ENCODE results near the gene MYO3B.

DNA sequence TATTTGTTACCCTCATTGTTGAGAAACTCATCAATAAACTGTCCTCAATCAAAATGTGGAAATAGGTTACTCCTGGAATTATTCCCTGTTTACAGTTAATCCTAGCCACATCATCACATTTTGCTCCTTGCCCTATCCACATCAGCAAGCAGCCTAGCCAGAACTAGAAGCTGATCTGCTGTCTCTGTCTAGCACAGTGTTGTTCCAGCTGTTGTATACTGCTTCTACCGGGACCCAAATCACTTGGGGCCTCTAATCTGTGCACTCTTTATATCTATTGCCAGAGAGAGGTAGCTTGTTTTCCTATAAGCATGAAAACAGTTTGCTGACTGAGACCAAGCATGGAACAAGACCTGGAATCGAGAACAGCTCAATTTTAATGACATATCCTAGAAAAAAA, 341.0 kb downstream of the MYO3B start:
- TF ChIP-seq, protein P1, sequence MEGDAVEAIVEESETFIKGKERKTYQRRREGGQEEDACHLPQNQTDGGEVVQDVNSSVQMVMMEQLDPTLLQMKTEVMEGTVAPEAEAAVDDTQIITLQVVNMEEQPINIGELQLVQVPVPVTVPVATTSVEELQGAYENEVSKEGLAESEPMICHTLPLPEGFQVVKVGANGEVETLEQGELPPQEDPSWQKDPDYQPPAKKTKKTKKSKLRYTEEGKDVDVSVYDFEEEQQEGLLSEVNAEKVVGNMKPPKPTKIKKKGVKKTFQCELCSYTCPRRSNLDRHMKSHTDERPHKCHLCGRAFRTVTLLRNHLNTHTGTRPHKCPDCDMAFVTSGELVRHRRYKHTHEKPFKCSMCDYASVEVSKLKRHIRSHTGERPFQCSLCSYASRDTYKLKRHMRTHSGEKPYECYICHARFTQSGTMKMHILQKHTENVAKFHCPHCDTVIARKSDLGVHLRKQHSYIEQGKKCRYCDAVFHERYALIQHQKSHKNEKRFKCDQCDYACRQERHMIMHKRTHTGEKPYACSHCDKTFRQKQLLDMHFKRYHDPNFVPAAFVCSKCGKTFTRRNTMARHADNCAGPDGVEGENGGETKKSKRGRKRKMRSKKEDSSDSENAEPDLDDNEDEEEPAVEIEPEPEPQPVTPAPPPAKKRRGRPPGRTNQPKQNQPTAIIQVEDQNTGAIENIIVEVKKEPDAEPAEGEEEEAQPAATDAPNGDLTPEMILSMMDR (optimal IDR thresholded peaks at IDR 0.05 in 1 of 3, IDR thresholded peaks at IDR 0.05 in 1 of 3, conservative IDR thresholded peaks at IDR 0.05 in 1 of 3; ENCODE audit: extremely low read depth in 1 of 3, insufficient read depth in 2 of 3, low read length in 3 of 3), result no peak
- no peak for TF ChIP-seq EZH2 (IDR thresholded peaks at IDR 0.05; ENCODE audit: low read length)
